ENCODE data around the gene ADD2. TPM values are rescaled to one million over a fixed set of nuclear protein-coding genes. Genes with fewer than 3 reads are reported as not detected.

Gene ADD2
- total and polyA plus RNA-seq, 2 experiments from 2014 or later = 34.6 to 223 TPM

DNA sequence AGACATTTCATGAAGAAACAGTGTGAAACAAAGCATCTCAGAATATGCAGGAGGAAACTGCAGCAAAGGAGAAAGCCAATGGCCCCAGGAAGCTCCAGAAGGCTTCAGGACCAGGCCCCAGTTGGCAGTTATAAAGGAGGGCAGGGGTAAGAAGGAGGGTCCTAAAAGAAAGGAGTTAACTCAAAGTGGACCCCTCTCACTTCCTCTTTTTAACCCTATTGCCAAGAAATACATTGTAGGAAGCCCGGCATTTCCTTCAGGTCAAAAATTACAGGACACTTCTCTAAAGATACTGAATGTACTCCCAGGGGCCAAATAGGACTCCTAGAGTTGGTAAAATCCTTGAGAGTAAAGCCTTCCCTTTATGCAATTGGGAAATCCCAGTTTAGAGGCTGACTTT lies 137.2 kb downstream of the ADD2 start:
- Mint-ChIP-seq H3K27me3 (ENCODE audit: insufficient read depth, low read depth, poor library complexity) (peaks cover 4% of the 10 kb centered on the region), H3K9me3 (peaks cover 28% of the 10 kb centered on the region), H3K4me1 (peaks cover 25% of the 10 kb centered on the region), H3K27ac (no peak overlapping the region), H3K36me3 (ENCODE audit: low read depth) (peaks cover 12% of the 10 kb centered on the region; the same call in 2 of the 3 replicates), H3K4me3 (no peak overlapping the region)
- Histone ChIP-seq H3K4me2 (no peak overlapping the region), H2AFZ (peak overlapping the region; percentile 70), H3K79me2 (replicated peaks; ENCODE audit: insufficient read depth) (no peaks in the 10 kb centered on the region), H3K36me3 (ENCODE audit: insufficient read depth) (no peaks in the 10 kb centered on the region), H3K27ac (ENCODE audit: low read depth) (no peak overlapping the region), H3K4me1 (ENCODE audit: insufficient read depth) (peaks cover 31% of the 10 kb centered on the region), H4K20me1 (replicated peaks; ENCODE audit: insufficient read depth) (no peaks in the 10 kb centered on the region), H3K9me2 (ENCODE audit: insufficient read depth) (peaks cover 3% of the 10 kb centered on the region; the same call in 1 of the 2 replicates), H3K27me3 (ENCODE audit: insufficient read depth) (no peaks in the 10 kb centered on the region), H3F3A (replicated peaks; ENCODE audit: low read depth) (peaks cover 6% of the 10 kb centered on the region; the same call in 1 of the 2 replicates), H3K4me3 (no peak overlapping the region)
- no peak for ATAC-seq
- no peak for DNase-seq (ENCODE audit: low spot score)
- TF ChIP-seq STAT1 (IDR thresholded peaks at IDR 0.05; ENCODE audit: unreplicated experiment) (no peak), ZNF114 (CRISPR knock-in tag; IDR thresholded peaks at IDR 0.05) (no peak), NANOG (IDR thresholded peaks at IDR 0.05; ENCODE audit: borderline replicate concordance) (no peak), POLR2AphosphoS5 (IDR thresholded peaks at IDR 0.05; ENCODE audit: low read depth) (no peak), CREB1 (CRISPR knock-in tag; IDR thresholded peaks at IDR 0.05; ENCODE audit: low read depth) (no peak), EZH2phosphoT487 (IDR thresholded peaks at IDR 0.05; ENCODE audit: unreplicated experiment) (no peak), JUNB (IDR thresholded peaks at IDR 0.05; ENCODE audit: unreplicated experiment) (no peak)
- TF ChIP-seq, protein P1, sequence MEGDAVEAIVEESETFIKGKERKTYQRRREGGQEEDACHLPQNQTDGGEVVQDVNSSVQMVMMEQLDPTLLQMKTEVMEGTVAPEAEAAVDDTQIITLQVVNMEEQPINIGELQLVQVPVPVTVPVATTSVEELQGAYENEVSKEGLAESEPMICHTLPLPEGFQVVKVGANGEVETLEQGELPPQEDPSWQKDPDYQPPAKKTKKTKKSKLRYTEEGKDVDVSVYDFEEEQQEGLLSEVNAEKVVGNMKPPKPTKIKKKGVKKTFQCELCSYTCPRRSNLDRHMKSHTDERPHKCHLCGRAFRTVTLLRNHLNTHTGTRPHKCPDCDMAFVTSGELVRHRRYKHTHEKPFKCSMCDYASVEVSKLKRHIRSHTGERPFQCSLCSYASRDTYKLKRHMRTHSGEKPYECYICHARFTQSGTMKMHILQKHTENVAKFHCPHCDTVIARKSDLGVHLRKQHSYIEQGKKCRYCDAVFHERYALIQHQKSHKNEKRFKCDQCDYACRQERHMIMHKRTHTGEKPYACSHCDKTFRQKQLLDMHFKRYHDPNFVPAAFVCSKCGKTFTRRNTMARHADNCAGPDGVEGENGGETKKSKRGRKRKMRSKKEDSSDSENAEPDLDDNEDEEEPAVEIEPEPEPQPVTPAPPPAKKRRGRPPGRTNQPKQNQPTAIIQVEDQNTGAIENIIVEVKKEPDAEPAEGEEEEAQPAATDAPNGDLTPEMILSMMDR (conservative IDR thresholded peaks at IDR 0.05; ENCODE audit: low read depth in 2 of 2) = no peak
- TF ChIP-seq, protein P2, sequence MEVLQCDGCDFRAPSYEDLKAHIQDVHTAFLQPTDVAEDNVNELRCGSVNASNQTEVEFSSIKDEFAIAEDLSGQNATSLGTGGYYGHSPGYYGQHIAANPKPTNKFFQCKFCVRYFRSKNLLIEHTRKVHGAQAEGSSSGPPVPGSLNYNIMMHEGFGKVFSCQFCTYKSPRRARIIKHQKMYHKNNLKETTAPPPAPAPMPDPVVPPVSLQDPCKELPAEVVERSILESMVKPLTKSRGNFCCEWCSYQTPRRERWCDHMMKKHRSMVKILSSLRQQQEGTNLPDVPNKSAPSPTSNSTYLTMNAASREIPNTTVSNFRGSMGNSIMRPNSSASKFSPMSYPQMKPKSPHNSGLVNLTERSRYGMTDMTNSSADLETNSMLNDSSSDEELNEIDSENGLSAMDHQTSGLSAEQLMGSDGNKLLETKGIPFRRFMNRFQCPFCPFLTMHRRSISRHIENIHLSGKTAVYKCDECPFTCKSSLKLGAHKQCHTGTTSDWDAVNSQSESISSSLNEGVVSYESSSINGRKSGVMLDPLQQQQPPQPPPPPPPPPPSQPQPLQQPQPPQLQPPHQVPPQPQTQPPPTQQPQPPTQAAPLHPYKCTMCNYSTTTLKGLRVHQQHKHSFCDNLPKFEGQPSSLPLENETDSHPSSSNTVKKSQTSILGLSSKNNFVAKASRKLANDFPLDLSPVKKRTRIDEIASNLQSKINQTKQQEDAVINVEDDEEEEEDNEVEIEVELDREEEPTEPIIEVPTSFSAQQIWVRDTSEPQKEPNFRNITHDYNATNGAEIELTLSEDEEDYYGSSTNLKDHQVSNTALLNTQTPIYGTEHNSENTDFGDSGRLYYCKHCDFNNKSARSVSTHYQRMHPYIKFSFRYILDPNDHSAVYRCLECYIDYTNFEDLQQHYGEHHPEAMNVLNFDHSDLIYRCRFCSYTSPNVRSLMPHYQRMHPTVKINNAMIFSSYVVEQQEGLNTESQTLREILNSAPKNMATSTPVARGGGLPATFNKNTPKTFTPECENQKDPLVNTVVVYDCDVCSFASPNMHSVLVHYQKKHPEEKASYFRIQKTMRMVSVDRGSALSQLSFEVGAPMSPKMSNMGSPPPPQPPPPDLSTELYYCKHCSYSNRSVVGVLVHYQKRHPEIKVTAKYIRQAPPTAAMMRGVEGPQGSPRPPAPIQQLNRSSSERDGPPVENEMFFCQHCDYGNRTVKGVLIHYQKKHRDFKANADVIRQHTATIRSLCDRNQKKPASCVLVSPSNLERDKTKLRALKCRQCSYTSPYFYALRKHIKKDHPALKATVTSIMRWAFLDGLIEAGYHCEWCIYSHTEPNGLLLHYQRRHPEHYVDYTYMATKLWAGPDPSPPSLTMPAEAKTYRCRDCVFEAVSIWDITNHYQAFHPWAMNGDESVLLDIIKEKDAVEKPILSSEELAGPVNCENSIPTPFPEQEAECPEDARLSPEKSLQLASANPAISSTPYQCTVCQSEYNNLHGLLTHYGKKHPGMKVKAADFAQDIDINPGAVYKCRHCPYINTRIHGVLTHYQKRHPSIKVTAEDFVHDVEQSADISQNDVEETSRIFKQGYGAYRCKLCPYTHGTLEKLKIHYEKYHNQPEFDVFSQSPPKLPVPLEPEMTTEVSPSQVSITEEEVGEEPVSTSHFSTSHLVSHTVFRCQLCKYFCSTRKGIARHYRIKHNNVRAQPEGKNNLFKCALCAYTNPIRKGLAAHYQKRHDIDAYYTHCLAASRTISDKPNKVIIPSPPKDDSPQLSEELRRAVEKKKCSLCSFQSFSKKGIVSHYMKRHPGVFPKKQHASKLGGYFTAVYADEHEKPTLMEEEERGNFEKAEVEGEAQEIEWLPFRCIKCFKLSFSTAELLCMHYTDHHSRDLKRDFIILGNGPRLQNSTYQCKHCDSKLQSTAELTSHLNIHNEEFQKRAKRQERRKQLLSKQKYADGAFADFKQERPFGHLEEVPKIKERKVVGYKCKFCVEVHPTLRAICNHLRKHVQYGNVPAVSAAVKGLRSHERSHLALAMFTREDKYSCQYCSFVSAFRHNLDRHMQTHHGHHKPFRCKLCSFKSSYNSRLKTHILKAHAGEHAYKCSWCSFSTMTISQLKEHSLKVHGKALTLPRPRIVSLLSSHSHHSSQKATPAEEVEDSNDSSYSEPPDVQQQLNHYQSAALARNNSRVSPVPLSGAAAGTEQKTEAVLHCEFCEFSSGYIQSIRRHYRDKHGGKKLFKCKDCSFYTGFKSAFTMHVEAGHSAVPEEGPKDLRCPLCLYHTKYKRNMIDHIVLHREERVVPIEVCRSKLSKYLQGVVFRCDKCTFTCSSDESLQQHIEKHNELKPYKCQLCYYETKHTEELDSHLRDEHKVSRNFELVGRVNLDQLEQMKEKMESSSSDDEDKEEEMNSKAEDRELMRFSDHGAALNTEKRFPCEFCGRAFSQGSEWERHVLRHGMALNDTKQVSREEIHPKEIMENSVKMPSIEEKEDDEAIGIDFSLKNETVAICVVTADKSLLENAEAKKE (CRISPR knock-in tag; IDR thresholded peaks at IDR 0.05) = no peak
- TF ChIP-seq, protein P3, sequence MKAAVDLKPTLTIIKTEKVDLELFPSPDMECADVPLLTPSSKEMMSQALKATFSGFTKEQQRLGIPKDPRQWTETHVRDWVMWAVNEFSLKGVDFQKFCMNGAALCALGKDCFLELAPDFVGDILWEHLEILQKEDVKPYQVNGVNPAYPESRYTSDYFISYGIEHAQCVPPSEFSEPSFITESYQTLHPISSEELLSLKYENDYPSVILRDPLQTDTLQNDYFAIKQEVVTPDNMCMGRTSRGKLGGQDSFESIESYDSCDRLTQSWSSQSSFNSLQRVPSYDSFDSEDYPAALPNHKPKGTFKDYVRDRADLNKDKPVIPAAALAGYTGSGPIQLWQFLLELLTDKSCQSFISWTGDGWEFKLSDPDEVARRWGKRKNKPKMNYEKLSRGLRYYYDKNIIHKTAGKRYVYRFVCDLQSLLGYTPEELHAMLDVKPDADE (IDR thresholded peaks at IDR 0.05) = no peak
- TF ChIP-seq, protein P4, sequence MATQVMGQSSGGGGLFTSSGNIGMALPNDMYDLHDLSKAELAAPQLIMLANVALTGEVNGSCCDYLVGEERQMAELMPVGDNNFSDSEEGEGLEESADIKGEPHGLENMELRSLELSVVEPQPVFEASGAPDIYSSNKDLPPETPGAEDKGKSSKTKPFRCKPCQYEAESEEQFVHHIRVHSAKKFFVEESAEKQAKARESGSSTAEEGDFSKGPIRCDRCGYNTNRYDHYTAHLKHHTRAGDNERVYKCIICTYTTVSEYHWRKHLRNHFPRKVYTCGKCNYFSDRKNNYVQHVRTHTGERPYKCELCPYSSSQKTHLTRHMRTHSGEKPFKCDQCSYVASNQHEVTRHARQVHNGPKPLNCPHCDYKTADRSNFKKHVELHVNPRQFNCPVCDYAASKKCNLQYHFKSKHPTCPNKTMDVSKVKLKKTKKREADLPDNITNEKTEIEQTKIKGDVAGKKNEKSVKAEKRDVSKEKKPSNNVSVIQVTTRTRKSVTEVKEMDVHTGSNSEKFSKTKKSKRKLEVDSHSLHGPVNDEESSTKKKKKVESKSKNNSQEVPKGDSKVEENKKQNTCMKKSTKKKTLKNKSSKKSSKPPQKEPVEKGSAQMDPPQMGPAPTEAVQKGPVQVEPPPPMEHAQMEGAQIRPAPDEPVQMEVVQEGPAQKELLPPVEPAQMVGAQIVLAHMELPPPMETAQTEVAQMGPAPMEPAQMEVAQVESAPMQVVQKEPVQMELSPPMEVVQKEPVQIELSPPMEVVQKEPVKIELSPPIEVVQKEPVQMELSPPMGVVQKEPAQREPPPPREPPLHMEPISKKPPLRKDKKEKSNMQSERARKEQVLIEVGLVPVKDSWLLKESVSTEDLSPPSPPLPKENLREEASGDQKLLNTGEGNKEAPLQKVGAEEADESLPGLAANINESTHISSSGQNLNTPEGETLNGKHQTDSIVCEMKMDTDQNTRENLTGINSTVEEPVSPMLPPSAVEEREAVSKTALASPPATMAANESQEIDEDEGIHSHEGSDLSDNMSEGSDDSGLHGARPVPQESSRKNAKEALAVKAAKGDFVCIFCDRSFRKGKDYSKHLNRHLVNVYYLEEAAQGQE (IDR thresholded peaks at IDR 0.05; ENCODE audit: unreplicated experiment) = no peak

Data from GM23338 (cell line).